A549 treated with AZD9567 at 1 μM for 4 hours (cell line): Measurements from ENCODE around the gene CNP. TPM values are rescaled to one million over a fixed set of nuclear protein-coding genes. Genes with fewer than 3 reads are reported as not detected.

Experiments
- total RNA-seq: library from RNA; stranded (reverse); fragments of 200-300 nt; extraction: Qiagen RNA extraction; gene quantifications from 5 replicates; pipeline ENCODE4 v1.2.3, GENCODE V29; 2022; ENCODE audit not compliant: insufficient read depth

The CNP gene
- total RNA-seq = 67.3 to 81.4 TPM (median 70.7 TPM) in 5 replicates

GRCh38 chr17:41966463-41967140 lies at the start of gene CNP:
Gene CNP (plus strand): TSS chr17:41966795. CDS start chr17:41966885, 90 bp downstream.

GRCh38 chr17:41918314-41919164 lies 48.1 kb upstream of the CNP start, which contains the start of gene ACLY:
Gene ACLY (minus strand): TSS chr17:41918951. CDS start chr17:41913873, 5,078 bp downstream.

GRCh38 chr17:41930009-41930832 lies 36.4 kb upstream of the CNP start, which contains the start of gene ODAD4:
Gene ODAD4 (plus strand): TSS chr17:41930617. CDS start chr17:41930724, 107 bp downstream.

GRCh38 chr17:42016941-42017865 lies 50.6 kb downstream of the CNP start, which contains the start of gene DNAJC7:
Gene DNAJC7 (minus strand): TSS chr17:42017439. CDS start chr17:42017416, 23 bp downstream.

GRCh38 chr17:42019509-42020404 lies 53.2 kb downstream of the CNP start, which contains the start of gene NKIRAS2:
Gene NKIRAS2 (plus strand): TSS chr17:42020090. CDS start chr17:42021578, 1,488 bp downstream.

Other genes starting within 250 kb of the CNP start
- 1.6 to 10.1 TPM (median 2.0 TPM) in 5 replicates for gene HAP1, start 232.2 kb upstream of the CNP start, total RNA-seq
- 92.8 to 115 TPM (median 106 TPM) in 5 replicates for gene JUP, start 180.1 kb upstream of the CNP start, total RNA-seq
- gene P3H4, start 154.8 kb upstream of the CNP start, total RNA-seq = 25.5 to 36.4 TPM (median 34.4 TPM) in 5 replicates
- 91.9 to 106 TPM (median 105 TPM) in 5 replicates for gene FKBP10, start 153.8 kb upstream of the CNP start, total RNA-seq
- 97.2 to 149 TPM (median 112 TPM) in 5 replicates for gene NT5C3B, start 130.6 kb upstream of the CNP start, total RNA-seq
- gene KLHL10, start 129.0 kb upstream of the CNP start, total RNA-seq = 0.07 to 0.15 TPM in 2 of 5 replicates, not detected in the others
- 2.8 to 3.2 TPM (median 2.8 TPM) in 5 replicates for gene KLHL11, start 101.4 kb upstream of the CNP start, total RNA-seq
- gene ACLY, start 47.8 kb upstream of the CNP start, total RNA-seq = 243 to 288 TPM (median 264 TPM) in 5 replicates
- 0.99 to 2.7 TPM (median 1.3 TPM) in 5 replicates for gene ODAD4, start 36.2 kb upstream of the CNP start, total RNA-seq
- 105 to 127 TPM (median 106 TPM) in 5 replicates for gene DNAJC7, start 50.6 kb downstream of the CNP start, total RNA-seq
- gene NKIRAS2, start 53.3 kb downstream of the CNP start, total RNA-seq = 33.6 to 48.8 TPM (median 46.7 TPM) in 5 replicates
- gene C17orf113, start 83.8 kb downstream of the CNP start, total RNA-seq = 0.48 to 0.79 TPM (median 0.51 TPM) in 5 replicates
- gene ZNF385C, start 131.7 kb downstream of the CNP start, total RNA-seq = 0.13 to 0.26 TPM (median 0.20 TPM) in 4 of 5 replicates, not detected in the other
- 0.30 to 0.42 TPM (median 0.38 TPM) in 4 of 5 replicates, not detected in the other for gene DHX58, start 145.9 kb downstream of the CNP start, total RNA-seq
- gene KAT2A, start 154.6 kb downstream of the CNP start, total RNA-seq = 28.0 to 49.2 TPM (median 46.5 TPM) in 5 replicates
- gene HSPB9, start 156.0 kb downstream of the CNP start, total RNA-seq = not detected in 5 replicates
- gene RAB5C, start 188.2 kb downstream of the CNP start, total RNA-seq = 260 to 269 TPM (median 267 TPM) in 5 replicates
- 0.26 to 0.38 TPM (median 0.29 TPM) in 4 of 5 replicates, not detected in the other for gene KCNH4, start 214.3 kb downstream of the CNP start, total RNA-seq
- 0.16 to 0.25 TPM (median 0.22 TPM) in 3 of 5 replicates, not detected in the others for gene HCRT, start 218.7 kb downstream of the CNP start, total RNA-seq
- gene GHDC, start 227.7 kb downstream of the CNP start, total RNA-seq = 10.5 to 19.2 TPM (median 18.5 TPM) in 5 replicates